ENCODE data around the gene NUF2. TPM values are rescaled to one million over a fixed set of nuclear protein-coding genes. Genes with fewer than 3 reads are reported as not detected.
"Not testable (repeated sequence)": the region's sequence is repeated elsewhere in the genome, so short reads cannot be mapped to it uniquely, and the experiment has no call there.

Gene NUF2
- total and polyA plus RNA-seq, 8 donors = 0.17 to 0.54 (median 0.33) TPM; not detected in 2

- intact Hi-C loops (cut with DNase I) = no loop called here
- FAIRE-seq (no peak), DNase-seq (no peak), ATAC-seq (peak in 2 of 4 donors; percentile 25 to 30)
- no peak overlapping the region for H3K27ac ChIP-seq
- H3K36me3 ChIP-seq = no peaks in the 10 kb centered on the region
- WGBS, 2 donors = 37% methylated on average over 2 of the region's 2 CpGs
- H3K27me3 ChIP-seq = no peaks in the 10 kb centered on the region
- H3K4me1 ChIP-seq = no peaks in the 10 kb centered on the region
- no peak overlapping the region for H3K4me3 ChIP-seq
- TF ChIP-seq CTCF (IDR thresholded peaks at IDR 0.05) = no peak
- no peaks in the 10 kb centered on the region for H3K9me3 ChIP-seq
Measured at GRCh38 chr1:163357378-163357777, 35.6 kb downstream of the NUF2 start.

GRCh38 chr1:163358172-163358571 lies 36.4 kb downstream of the NUF2 start:
- WGBS, 2 donors = 91 to 97% methylated on average over 11 of the region's 11 CpGs
- DNase-seq; H3K27ac ChIP-seq; intact Hi-C loops (cut with DNase I); ATAC-seq; FAIRE-seq; H3K27me3 ChIP-seq; H3K36me3 ChIP-seq; H3K9me3 ChIP-seq; H3K4me1 ChIP-seq; H3K4me3 ChIP-seq: not testable (repeated sequence)

GRCh38 chr1:163361123-163361934 lies 39.6 kb downstream of the NUF2 start:
- H3K4me1 ChIP-seq = no peaks in the 10 kb centered on the region
- FAIRE-seq (no peak), ATAC-seq (peak in 1 of 4 donors; percentile 43), DNase-seq (no peak)
- WGBS, 2 donors = 33 to 42% methylated on average over 5 of the region's 5 CpGs
- no peak overlapping the region for H3K4me3 ChIP-seq
- no peak overlapping the region for H3K27ac ChIP-seq
- no peaks in the 10 kb centered on the region for H3K27me3 ChIP-seq
- no peak for TF ChIP-seq CTCF (IDR thresholded peaks at IDR 0.05)
- no peaks in the 10 kb centered on the region for H3K36me3 ChIP-seq
- intact Hi-C loops (cut with DNase I) = no loop called here
- H3K9me3 ChIP-seq = no peaks in the 10 kb centered on the region

GRCh38 chr1:163365186-163365585 lies 43.4 kb downstream of the NUF2 start:
- no peak for TF ChIP-seq CTCF (IDR thresholded peaks at IDR 0.05)
- no peak overlapping the region for H3K27ac ChIP-seq
- intact Hi-C loops (cut with DNase I) = no loop called here
- WGBS, 2 donors = 42 to 51% methylated on average over 3 of the region's 3 CpGs
- H3K4me3 ChIP-seq = no peak overlapping the region
- H3K9me3 ChIP-seq = no peaks in the 10 kb centered on the region
- FAIRE-seq (no peak), ATAC-seq (no peak), DNase-seq (no peak)
- no peaks in the 10 kb centered on the region for H3K27me3 ChIP-seq
- no peaks in the 10 kb centered on the region for H3K36me3 ChIP-seq
- no peaks in the 10 kb centered on the region for H3K4me1 ChIP-seq

- H3K27me3 ChIP-seq = no peaks in the 10 kb centered on the region
- no peaks in the 10 kb centered on the region for H3K9me3 ChIP-seq
- intact Hi-C loops (cut with DNase I) = no loop called here
- H3K36me3 ChIP-seq = no peaks in the 10 kb centered on the region
- no peaks in the 10 kb centered on the region for H3K4me1 ChIP-seq
- no peak for ATAC-seq
- no peak for TF ChIP-seq CTCF (IDR thresholded peaks at IDR 0.05)
- WGBS, 2 donors = 95 to 98% methylated on average over 4 of the region's 4 CpGs
- no peak overlapping the region for H3K27ac ChIP-seq
- no peak for FAIRE-seq
- DNase-seq = no peak
- H3K4me3 ChIP-seq = no peak overlapping the region
Measured at GRCh38 chr1:163366555-163366954, 44.8 kb downstream of the NUF2 start.
